WTC11 (cell line): ENCODE data around the gene ACYP2. TPM values are rescaled to one million over a fixed set of nuclear protein-coding genes. Genes with fewer than 3 reads are reported as not detected.

Experiments used
- ATAC-seq: fragments of 200-7000 bp; cut with Tn5 transposase; 2 replicates; pipeline ENCODE4 v1.10.0; 2021; ENCODE audit warnings: mild to moderate bottlenecking, moderate library complexity
- CTCF ChIA-PET: fragments of 300-600 bp; sonication (Branson Sonifier 250); formaldehyde crosslinking; loops from one replicate; lab custom pipeline; 2021; ENCODE audit warnings: antibody characterized with exemption; lab: Charles Lee
- POLR2A ChIA-PET: fragments of 350-600 bp; sonication (Branson Sonifier 250); formaldehyde crosslinking; loops from one replicate; lab custom pipeline; 2021; ENCODE audit warnings: antibody characterized with exemption; lab: Charles Lee
- DNase-seq: peaks from one replicate; pipeline ENCODE4 v3.0.0; 2021; ENCODE audit warnings: low spot score
- H3K27ac Mint-ChIP-seq: 2 replicates; pipeline ENCODE4 v1.8.0; 2021; ENCODE audit warnings: mixed read lengths
- H3K27me3 Mint-ChIP-seq: 2 replicates; pipeline ENCODE4 v1.8.0; 2021; ENCODE audit warnings: low read depth, mild to moderate bottlenecking, moderate library complexity, mixed read lengths
- H3K36me3 Mint-ChIP-seq: 2 replicates; pipeline ENCODE4 v1.8.0; 2021; ENCODE audit warnings: mixed read lengths
- H3K4me1 Mint-ChIP-seq: 2 replicates; pipeline ENCODE4 v1.8.0; 2022; ENCODE audit warnings: mixed read lengths
- H3K4me3 Mint-ChIP-seq: 2 replicates; pipeline ENCODE4 v1.8.0; 2021; ENCODE audit warnings: mild to moderate bottlenecking, moderate library complexity, mixed read lengths
- H3K9me3 Mint-ChIP-seq: 2 replicates; pipeline ENCODE4 v1.8.0; 2021; ENCODE audit warnings: mixed read lengths
- CREB1 ChIP-seq: sonication (generic); formaldehyde crosslinking; IDR thresholded peaks from 2 replicates; pipeline ENCODE4 v1.8.0; 2023; ENCODE audit warnings: mild to moderate bottlenecking, missing genetic modification reagents
- GRHL2 ChIP-seq: fragments of 250-450 bp; sonication (Bioruptor Pico); IDR thresholded peaks from 2 replicates; pipeline ENCODE4 v1.8.0; 2022; ENCODE audit warnings: mild to moderate bottlenecking, moderate library complexity; ENCODE audit not compliant: insufficient replicate concordance, severe bottlenecking
- HMGA2 ChIP-seq: fragments of 250-450 bp; sonication (Bioruptor Pico); IDR thresholded peaks from 2 replicates; pipeline ENCODE4 v1.4.0; 2021; ENCODE audit warnings: mild to moderate bottlenecking, moderate library complexity
- NFE2L1 ChIP-seq: sonication (generic); formaldehyde crosslinking; IDR thresholded peaks from 2 replicates; pipeline ENCODE4 v1.8.1; 2023; ENCODE audit warnings: missing genetic modification reagents
- NR2C2 ChIP-seq: sonication (generic); formaldehyde crosslinking; IDR thresholded peaks from 2 replicates; pipeline ENCODE4 v1.8.0; 2022; ENCODE audit warnings: mild to moderate bottlenecking, missing genetic modification reagents
- PRRX2 ChIP-seq: fragments of 250-450 bp; sonication (Bioruptor Pico); IDR thresholded peaks from 2 replicates; pipeline ENCODE4 v1.8.0; 2021; ENCODE audit warnings: mild to moderate bottlenecking
- SOX15 ChIP-seq: fragments of 250-450 bp; sonication (Bioruptor Pico); IDR thresholded peaks from 2 replicates; pipeline ENCODE4 v1.9.0; 2021; ENCODE audit warnings: mild to moderate bottlenecking
- TCF7 ChIP-seq: sonication (generic); formaldehyde crosslinking; IDR thresholded peaks from 2 replicates; pipeline ENCODE4 v1.8.0; 2022; ENCODE audit warnings: mild to moderate bottlenecking, low read depth, missing genetic modification reagents, moderate library complexity
- TEAD1 ChIP-seq: sonication (generic); formaldehyde crosslinking; IDR thresholded peaks from 2 replicates; pipeline ENCODE4 v1.8.0; 2022; ENCODE audit warnings: mild to moderate bottlenecking, missing genetic modification reagents
- TEAD4 ChIP-seq: sonication (generic); formaldehyde crosslinking; IDR thresholded peaks from 2 replicates; pipeline ENCODE4 v1.8.0; 2022; ENCODE audit warnings: mild to moderate bottlenecking, missing genetic modification reagents
- TP53 ChIP-seq: sonication (generic); formaldehyde crosslinking; IDR thresholded peaks from 2 replicates; pipeline ENCODE4 v1.8.1; 2023; ENCODE audit warnings: mild to moderate bottlenecking, missing genetic modification reagents
- ZBTB21 ChIP-seq: sonication (generic); formaldehyde crosslinking; IDR thresholded peaks from 2 replicates; pipeline ENCODE4 v1.8.1; 2023; ENCODE audit warnings: mild to moderate bottlenecking, missing genetic modification reagents, borderline replicate concordance
- ZNF121 ChIP-seq: sonication (generic); formaldehyde crosslinking; IDR thresholded peaks from 2 replicates; pipeline ENCODE4 v1.8.0; 2023; ENCODE audit warnings: missing genetic modification reagents
- ZNF263 ChIP-seq: sonication (generic); formaldehyde crosslinking; IDR thresholded peaks from 2 replicates; pipeline ENCODE4 v1.8.1; 2022; ENCODE audit warnings: low read depth, mild to moderate bottlenecking, moderate library complexity, missing genetic modification reagents
- ZNF317 ChIP-seq: sonication (generic); formaldehyde crosslinking; IDR thresholded peaks from 2 replicates; pipeline ENCODE4 v1.8.1; 2023; ENCODE audit warnings: low read depth, mild to moderate bottlenecking, moderate library complexity, missing genetic modification reagents, borderline replicate concordance
- ZNF396 ChIP-seq: fragments of 250-450 bp; sonication (Bioruptor Pico); IDR thresholded peaks from 2 replicates; pipeline ENCODE4 v1.8.0; 2021; ENCODE audit warnings: mild to moderate bottlenecking, moderate library complexity, borderline replicate concordance
- ZNF416 ChIP-seq: fragments of 250-450 bp; sonication (Bioruptor Pico); IDR thresholded peaks from 2 replicates; pipeline ENCODE4 v1.9.0; 2021; ENCODE audit warnings: mild to moderate bottlenecking, inconsistent platforms
- ZNF671 ChIP-seq: fragments of 250-450 bp; sonication (Bioruptor Pico); IDR thresholded peaks from 2 replicates; pipeline ENCODE4 v1.8.0; 2021; ENCODE audit warnings: mild to moderate bottlenecking
- total RNA-seq: library from RNA; stranded (reverse); gene quantifications from 3 replicates; pipeline ENCODE4 v1.2.3, GENCODE V29; 2021
- TF ChIP-seq, protein P1 (sequence below): sonication (generic); formaldehyde crosslinking; IDR thresholded peaks from 2 replicates; pipeline ENCODE4 v1.8.0; 2023; ENCODE audit warnings: mild to moderate bottlenecking, missing genetic modification reagents
- TF ChIP-seq, protein P2 (sequence below): sonication (generic); formaldehyde crosslinking; IDR thresholded peaks from 2 replicates; pipeline ENCODE4 v1.8.1; 2022; ENCODE audit warnings: low read depth, mild to moderate bottlenecking, moderate library complexity, missing genetic modification reagents, borderline replicate concordance
- TF ChIP-seq, protein P3 (sequence below): fragments of 250-450 bp; sonication (Bioruptor Pico); IDR thresholded peaks from 2 replicates; pipeline ENCODE4 v2.1.2; 2022; ENCODE audit warnings: mild to moderate bottlenecking, moderate library complexity
- TF ChIP-seq, protein P4 (sequence below): sonication (generic); formaldehyde crosslinking; IDR thresholded peaks from 2 replicates; pipeline ENCODE4 v1.8.1; 2023; ENCODE audit warnings: mild to moderate bottlenecking, moderate library complexity, missing genetic modification reagents
- TF ChIP-seq, protein P5 (sequence below): sonication (generic); formaldehyde crosslinking; IDR thresholded peaks from 2 replicates; pipeline ENCODE4 v1.8.0; 2022; ENCODE audit warnings: mild to moderate bottlenecking, missing genetic modification reagents
- TF ChIP-seq, protein P6 (sequence below): fragments of 200-600 bp; IDR thresholded peaks from 2 replicates; pipeline ENCODE4 v1.8.0; 2022; ENCODE audit warnings: antibody characterized with exemption
- TF ChIP-seq, protein P7 (sequence below): fragments of 250-450 bp; sonication (Bioruptor Pico); IDR thresholded peaks from 2 replicates; pipeline ENCODE4 v1.9.0; 2021; ENCODE audit warnings: mild to moderate bottlenecking

The ACYP2 gene
- total RNA-seq, 1 experiment from 2014 or later, result 4.4 TPM

DNA sequence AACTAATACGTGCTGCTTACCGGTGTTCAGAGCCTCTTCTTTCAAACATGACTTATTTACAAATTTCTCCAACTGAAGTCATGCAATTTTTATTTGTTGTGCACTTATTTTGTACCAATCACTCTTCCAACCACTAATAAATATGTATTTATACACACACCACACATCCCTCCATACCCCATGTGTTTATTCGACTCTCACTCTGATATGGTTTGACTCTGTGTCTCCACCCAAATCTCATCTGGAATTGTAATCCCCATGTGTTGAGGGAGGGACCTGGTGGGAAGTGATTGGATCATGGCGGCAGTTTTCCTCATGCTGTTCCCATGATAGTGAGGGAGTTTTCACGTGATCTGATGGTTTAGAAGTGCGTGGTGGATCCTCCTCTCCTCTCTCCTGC is 49.5 kb upstream of the ACYP2 start:
- H3K36me3 Mint-ChIP-seq, result no peaks in the 10 kb centered on the region
- ATAC-seq (no peak), DNase-seq (no peak)
- peaks cover 5% of the 10 kb centered on the region for H3K9me3 Mint-ChIP-seq
- ChIA-PET POLR2A (no interaction called here), CTCF (no interaction called here)
- H3K4me1 Mint-ChIP-seq, result no peaks in the 10 kb centered on the region
- no peak for TF ChIP-seq TP53 (CRISPR knock-in tag)
- no peak for TF ChIP-seq PRRX2
- TF ChIP-seq NR2C2 (CRISPR knock-in tag), result no peak
- TF ChIP-seq TEAD4 (CRISPR knock-in tag), result no peak
- no peak for TF ChIP-seq ZNF416 (CRISPR knock-in tag)
- no peak for TF ChIP-seq NFE2L1
- no peak for TF ChIP-seq GRHL2 (CRISPR knock-in tag)
- TF ChIP-seq, protein P1, sequence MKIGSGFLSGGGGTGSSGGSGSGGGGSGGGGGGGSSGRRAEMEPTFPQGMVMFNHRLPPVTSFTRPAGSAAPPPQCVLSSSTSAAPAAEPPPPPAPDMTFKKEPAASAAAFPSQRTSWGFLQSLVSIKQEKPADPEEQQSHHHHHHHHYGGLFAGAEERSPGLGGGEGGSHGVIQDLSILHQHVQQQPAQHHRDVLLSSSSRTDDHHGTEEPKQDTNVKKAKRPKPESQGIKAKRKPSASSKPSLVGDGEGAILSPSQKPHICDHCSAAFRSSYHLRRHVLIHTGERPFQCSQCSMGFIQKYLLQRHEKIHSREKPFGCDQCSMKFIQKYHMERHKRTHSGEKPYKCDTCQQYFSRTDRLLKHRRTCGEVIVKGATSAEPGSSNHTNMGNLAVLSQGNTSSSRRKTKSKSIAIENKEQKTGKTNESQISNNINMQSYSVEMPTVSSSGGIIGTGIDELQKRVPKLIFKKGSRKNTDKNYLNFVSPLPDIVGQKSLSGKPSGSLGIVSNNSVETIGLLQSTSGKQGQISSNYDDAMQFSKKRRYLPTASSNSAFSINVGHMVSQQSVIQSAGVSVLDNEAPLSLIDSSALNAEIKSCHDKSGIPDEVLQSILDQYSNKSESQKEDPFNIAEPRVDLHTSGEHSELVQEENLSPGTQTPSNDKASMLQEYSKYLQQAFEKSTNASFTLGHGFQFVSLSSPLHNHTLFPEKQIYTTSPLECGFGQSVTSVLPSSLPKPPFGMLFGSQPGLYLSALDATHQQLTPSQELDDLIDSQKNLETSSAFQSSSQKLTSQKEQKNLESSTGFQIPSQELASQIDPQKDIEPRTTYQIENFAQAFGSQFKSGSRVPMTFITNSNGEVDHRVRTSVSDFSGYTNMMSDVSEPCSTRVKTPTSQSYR, result no peak
- TF ChIP-seq, protein P2, sequence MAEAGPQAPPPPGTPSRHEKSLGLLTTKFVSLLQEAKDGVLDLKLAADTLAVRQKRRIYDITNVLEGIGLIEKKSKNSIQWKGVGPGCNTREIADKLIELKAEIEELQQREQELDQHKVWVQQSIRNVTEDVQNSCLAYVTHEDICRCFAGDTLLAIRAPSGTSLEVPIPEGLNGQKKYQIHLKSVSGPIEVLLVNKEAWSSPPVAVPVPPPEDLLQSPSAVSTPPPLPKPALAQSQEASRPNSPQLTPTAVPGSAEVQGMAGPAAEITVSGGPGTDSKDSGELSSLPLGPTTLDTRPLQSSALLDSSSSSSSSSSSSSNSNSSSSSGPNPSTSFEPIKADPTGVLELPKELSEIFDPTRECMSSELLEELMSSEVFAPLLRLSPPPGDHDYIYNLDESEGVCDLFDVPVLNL (CRISPR knock-in tag), result no peak
- no peak for TF ChIP-seq SOX15
- TF ChIP-seq, protein P3, sequence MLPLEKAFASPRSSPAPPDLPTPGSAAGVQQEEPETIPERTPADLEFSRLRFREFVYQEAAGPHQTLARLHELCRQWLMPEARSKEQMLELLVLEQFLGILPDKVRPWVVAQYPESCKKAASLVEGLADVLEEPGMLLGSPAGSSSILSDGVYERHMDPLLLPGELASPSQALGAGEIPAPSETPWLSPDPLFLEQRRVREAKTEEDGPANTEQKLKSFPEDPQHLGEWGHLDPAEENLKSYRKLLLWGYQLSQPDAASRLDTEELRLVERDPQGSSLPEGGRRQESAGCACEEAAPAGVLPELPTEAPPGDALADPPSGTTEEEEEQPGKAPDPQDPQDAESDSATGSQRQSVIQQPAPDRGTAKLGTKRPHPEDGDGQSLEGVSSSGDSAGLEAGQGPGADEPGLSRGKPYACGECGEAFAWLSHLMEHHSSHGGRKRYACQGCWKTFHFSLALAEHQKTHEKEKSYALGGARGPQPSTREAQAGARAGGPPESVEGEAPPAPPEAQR (CRISPR knock-in tag), result no peak
- TF ChIP-seq TEAD1, result no peak
- TF ChIP-seq, protein P4, sequence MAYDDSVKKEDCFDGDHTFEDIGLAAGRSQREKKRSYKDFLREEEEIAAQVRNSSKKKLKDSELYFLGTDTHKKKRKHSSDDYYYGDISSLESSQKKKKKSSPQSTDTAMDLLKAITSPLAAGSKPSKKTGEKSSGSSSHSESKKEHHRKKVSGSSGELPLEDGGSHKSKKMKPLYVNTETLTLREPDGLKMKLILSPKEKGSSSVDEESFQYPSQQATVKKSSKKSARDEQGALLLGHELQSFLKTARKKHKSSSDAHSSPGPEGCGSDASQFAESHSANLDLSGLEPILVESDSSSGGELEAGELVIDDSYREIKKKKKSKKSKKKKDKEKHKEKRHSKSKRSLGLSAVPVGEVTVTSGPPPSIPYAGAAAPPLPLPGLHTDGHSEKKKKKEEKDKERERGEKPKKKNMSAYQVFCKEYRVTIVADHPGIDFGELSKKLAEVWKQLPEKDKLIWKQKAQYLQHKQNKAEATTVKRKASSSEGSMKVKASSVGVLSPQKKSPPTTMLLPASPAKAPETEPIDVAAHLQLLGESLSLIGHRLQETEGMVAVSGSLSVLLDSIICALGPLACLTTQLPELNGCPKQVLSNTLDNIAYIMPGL, result no peak
- no peak for TF ChIP-seq TCF7 (CRISPR knock-in tag)
- TF ChIP-seq ZBTB21 (CRISPR knock-in tag), result no peak
- no peak overlapping the region for H3K27ac Mint-ChIP-seq
- H3K27me3 Mint-ChIP-seq, result no peaks in the 10 kb centered on the region; the same call in 1 of the 2 replicates
- H3K4me3 Mint-ChIP-seq, result no peak overlapping the region

DNA sequence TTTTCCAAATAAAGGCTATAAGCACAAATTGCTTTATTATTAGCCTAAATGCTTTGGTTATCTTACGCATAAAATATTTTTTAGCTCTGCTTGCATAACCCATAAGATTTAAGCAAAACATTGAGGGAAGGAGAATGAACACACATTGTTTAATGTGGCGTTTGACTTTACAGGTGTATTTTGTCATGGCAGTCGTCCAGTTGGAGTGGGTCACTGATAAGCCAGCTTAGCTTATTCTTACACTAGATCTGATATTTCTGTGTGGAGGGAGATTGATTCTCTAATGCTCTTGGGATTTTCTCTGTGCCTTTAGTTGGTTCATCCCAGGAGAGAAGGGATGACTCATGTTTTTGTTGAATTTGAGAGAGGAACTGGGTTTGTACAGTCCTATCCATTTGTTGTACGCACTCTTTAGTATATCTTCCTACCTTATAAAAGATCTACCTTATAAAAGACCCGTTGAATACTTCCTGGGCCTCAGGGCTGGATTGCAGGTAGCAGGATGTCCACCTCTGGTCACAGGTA is 47.5 kb upstream of the ACYP2 start:
- H3K9me3 Mint-ChIP-seq, result no peaks in the 10 kb centered on the region
- H3K27me3 Mint-ChIP-seq, result no peaks in the 10 kb centered on the region; the same call in 1 of the 2 replicates
- POLR2A ChIA-PET, result interaction anchor here (0.5 kb wide), 1 partner anchor 973 kb away, joined by 3 read pairs; no protein-coding TSS in a partner anchor
- no peaks in the 10 kb centered on the region for H3K36me3 Mint-ChIP-seq
- no peak overlapping the region for H3K4me3 Mint-ChIP-seq
- no peak for DNase-seq
- CTCF ChIA-PET, result no interaction called here
- ATAC-seq, result no peak
- no peak overlapping the region for H3K27ac Mint-ChIP-seq
- peaks cover 3% of the 10 kb centered on the region; the same call in 1 of the 2 replicates for H3K4me1 Mint-ChIP-seq
- TF ChIP-seq ZNF671 (CRISPR knock-in tag) (no peak), ZNF263 (CRISPR knock-in tag) (no peak), ZNF396 (CRISPR knock-in tag) (no peak), CREB1 (CRISPR knock-in tag) (no peak), ZNF317 (CRISPR knock-in tag) (no peak), HMGA2 (CRISPR knock-in tag) (no peak), TEAD4 (CRISPR knock-in tag) (no peak), ZNF121 (no peak), NFE2L1 (no peak), SOX15 (no peak)
- TF ChIP-seq, protein P5, sequence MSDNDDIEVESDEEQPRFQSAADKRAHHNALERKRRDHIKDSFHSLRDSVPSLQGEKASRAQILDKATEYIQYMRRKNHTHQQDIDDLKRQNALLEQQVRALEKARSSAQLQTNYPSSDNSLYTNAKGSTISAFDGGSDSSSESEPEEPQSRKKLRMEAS, result no peak
- TF ChIP-seq, protein P6, sequence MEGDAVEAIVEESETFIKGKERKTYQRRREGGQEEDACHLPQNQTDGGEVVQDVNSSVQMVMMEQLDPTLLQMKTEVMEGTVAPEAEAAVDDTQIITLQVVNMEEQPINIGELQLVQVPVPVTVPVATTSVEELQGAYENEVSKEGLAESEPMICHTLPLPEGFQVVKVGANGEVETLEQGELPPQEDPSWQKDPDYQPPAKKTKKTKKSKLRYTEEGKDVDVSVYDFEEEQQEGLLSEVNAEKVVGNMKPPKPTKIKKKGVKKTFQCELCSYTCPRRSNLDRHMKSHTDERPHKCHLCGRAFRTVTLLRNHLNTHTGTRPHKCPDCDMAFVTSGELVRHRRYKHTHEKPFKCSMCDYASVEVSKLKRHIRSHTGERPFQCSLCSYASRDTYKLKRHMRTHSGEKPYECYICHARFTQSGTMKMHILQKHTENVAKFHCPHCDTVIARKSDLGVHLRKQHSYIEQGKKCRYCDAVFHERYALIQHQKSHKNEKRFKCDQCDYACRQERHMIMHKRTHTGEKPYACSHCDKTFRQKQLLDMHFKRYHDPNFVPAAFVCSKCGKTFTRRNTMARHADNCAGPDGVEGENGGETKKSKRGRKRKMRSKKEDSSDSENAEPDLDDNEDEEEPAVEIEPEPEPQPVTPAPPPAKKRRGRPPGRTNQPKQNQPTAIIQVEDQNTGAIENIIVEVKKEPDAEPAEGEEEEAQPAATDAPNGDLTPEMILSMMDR, result no peak
- TF ChIP-seq, protein P7, sequence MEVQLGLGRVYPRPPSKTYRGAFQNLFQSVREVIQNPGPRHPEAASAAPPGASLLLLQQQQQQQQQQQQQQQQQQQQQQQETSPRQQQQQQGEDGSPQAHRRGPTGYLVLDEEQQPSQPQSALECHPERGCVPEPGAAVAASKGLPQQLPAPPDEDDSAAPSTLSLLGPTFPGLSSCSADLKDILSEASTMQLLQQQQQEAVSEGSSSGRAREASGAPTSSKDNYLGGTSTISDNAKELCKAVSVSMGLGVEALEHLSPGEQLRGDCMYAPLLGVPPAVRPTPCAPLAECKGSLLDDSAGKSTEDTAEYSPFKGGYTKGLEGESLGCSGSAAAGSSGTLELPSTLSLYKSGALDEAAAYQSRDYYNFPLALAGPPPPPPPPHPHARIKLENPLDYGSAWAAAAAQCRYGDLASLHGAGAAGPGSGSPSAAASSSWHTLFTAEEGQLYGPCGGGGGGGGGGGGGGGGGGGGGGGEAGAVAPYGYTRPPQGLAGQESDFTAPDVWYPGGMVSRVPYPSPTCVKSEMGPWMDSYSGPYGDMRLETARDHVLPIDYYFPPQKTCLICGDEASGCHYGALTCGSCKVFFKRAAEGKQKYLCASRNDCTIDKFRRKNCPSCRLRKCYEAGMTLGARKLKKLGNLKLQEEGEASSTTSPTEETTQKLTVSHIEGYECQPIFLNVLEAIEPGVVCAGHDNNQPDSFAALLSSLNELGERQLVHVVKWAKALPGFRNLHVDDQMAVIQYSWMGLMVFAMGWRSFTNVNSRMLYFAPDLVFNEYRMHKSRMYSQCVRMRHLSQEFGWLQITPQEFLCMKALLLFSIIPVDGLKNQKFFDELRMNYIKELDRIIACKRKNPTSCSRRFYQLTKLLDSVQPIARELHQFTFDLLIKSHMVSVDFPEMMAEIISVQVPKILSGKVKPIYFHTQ, result no peak
